ENCODE measurements around the gene ANTXR1.

Gene ANTXR1

DNA sequence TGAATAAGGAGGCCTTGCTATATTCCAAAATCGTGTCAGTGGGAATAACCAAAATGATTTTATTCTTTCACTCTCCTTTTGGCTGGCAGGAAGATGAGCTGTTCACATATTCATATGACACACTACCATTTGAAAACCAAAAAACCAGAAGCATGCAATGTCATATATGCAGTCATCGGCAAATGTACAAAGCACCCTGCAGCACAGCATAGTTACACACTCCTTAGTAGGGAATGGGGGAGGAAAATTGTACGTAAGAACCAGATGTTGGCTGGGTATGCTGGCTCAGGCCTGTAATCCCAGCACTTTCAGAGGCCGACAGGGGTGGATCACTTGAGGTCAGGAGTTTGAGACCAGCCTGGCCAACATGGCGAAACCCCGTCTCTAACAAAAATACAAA lies 197.4 kb downstream of the ANTXR1 start:
- Histone ChIP-seq H3K9me3 (ENCODE audit: low read length) (peaks cover 4% of the 10 kb centered on the region), H3K36me3 (ENCODE audit: insufficient read depth, low read length) (peaks cover 15% of the 10 kb centered on the region), H3K4me1 (ENCODE audit: insufficient read depth, low read length) (no peaks in the 10 kb centered on the region), H2AFZ (ENCODE audit: low read depth, low read length) (no peak overlapping the region), H3K4me3 (ENCODE audit: low read length) (no peak overlapping the region), H3K27me3 (ENCODE audit: insufficient read depth, low read length) (no peaks in the 10 kb centered on the region)

DNA sequence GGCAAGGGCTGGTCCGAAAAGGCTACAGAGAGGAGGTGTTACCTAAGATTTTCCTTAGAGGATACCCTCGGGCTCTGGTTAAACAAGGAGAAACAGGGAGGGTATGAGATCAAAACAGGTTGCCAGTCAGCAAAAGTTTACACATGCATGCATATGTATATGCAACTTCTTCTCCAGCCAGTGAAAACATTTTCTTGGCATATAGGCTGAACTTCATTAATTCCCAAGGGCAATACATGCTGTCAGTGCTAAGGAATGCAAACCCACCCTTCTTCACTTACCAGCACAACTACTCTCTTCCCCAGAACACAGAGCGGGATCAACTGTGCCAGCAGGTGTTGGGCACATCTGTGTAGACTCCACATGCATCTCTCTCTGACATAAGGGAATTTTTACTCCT lies 198.1 kb downstream of the ANTXR1 start:
- Histone ChIP-seq H3K4me3 (ENCODE audit: low read length) (no peak overlapping the region), H3K27me3 (ENCODE audit: insufficient read depth, low read length) (no peaks in the 10 kb centered on the region), H3K4me1 (ENCODE audit: insufficient read depth, low read length) (no peaks in the 10 kb centered on the region), H2AFZ (ENCODE audit: low read depth, low read length) (no peak overlapping the region), H3K36me3 (ENCODE audit: insufficient read depth, low read length) (peaks cover 18% of the 10 kb centered on the region), H3K9me3 (ENCODE audit: low read length) (peaks cover 3% of the 10 kb centered on the region)

DNA sequence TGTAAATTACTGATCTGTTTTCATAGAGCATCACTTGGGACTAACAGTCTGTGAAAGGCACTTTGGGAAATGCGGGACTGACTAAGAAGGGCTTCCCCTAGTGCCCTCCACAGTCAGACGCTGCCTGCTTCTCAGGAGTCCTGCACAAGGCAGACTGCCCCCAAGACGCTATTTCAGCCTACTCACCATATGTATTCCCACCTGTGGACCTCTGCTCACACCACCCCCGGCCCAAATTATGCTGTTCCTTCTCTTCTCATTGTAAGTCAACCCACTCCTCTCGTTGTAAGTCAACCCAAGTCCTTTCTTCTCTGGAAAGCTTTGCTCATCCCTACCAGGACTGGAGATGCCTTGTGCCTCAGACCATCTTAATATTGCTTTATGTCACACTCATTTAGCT lies 198.7 kb downstream of the ANTXR1 start:
- H3K27me3 ChIP-seq (ENCODE audit: insufficient read depth, low read length): no peaks in the 10 kb centered on the region
- H2AFZ ChIP-seq (ENCODE audit: low read depth, low read length): no peak overlapping the region
- H3K36me3 ChIP-seq (ENCODE audit: insufficient read depth, low read length): peaks cover 18% of the 10 kb centered on the region
- no peaks in the 10 kb centered on the region for H3K9me3 ChIP-seq (ENCODE audit: low read length)
- H3K4me3 ChIP-seq (ENCODE audit: low read length): no peak overlapping the region
- no peaks in the 10 kb centered on the region for H3K4me1 ChIP-seq (ENCODE audit: insufficient read depth, low read length)

DNA sequence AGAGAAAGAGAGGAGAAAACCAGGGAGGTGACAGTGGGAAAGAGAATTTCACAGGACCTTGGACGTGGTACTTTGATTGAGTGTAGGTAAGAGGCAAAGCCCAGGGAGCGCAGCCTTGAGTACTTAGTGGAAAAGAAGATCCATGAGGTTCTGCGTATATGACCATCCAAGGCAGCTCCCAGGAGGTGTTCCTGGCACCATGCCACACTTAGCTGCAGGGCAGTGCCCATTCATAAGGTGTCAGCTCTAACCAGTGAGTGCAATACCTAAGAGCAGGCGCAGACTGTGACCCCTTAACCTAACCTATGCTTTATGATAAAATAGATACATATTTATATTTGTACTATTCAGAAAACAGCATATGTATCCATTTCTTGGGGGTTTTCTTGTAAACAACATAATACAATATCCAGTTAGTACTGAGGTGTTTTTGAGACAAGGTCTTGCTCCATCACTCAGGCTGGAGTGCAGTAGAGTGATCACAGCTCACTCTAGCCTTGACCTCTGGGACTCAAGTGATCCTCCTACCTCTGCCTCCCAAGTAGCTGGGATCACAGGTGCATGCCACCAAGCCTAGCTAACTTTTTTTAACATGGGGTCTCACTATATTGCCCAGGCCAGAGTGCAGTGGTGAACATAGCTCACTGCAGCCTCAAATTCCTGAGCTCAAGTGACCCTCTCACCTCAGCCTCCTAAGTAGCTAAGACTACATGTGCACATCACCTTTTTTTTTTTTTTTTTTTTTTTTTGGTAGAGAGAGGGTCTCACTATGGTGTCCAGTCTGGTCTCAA lies 199.5 kb downstream of the ANTXR1 start:
- no peak overlapping the region for H2AFZ ChIP-seq (ENCODE audit: low read depth, low read length)
- H3K4me1 ChIP-seq (ENCODE audit: insufficient read depth, low read length): no peaks in the 10 kb centered on the region
- no peaks in the 10 kb centered on the region for H3K9me3 ChIP-seq (ENCODE audit: low read length)
- H3K4me3 ChIP-seq (ENCODE audit: low read length): no peak overlapping the region
- peaks cover 18% of the 10 kb centered on the region for H3K36me3 ChIP-seq (ENCODE audit: insufficient read depth, low read length)
- H3K27me3 ChIP-seq (ENCODE audit: insufficient read depth, low read length): no peaks in the 10 kb centered on the region

DNA sequence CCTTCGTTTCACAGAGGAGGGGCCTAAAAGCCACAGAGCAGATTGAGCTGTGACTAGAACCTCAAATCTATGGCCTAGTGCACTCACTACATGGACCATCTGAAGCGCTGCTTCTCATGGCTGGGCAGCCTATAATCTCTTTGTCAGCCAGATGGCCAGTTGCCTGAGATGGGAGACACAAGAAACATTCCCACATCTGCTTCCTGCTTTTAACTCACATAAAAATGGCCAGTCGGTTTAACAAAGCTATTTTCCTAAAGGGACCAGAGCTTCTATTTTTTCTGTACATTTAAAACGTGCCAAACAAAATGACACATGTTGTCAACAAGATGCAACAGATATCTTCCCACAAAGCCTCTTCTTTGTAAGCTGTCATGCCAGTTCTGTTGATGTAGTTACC lies 200.2 kb downstream of the ANTXR1 start:
- H2AFZ ChIP-seq (ENCODE audit: low read depth, low read length): no peak overlapping the region
- H3K36me3 ChIP-seq (ENCODE audit: insufficient read depth, low read length): peaks cover 18% of the 10 kb centered on the region
- no peak overlapping the region for H3K4me3 ChIP-seq (ENCODE audit: low read length)
- no peaks in the 10 kb centered on the region for H3K4me1 ChIP-seq (ENCODE audit: insufficient read depth, low read length)
- H3K9me3 ChIP-seq (ENCODE audit: low read length): no peaks in the 10 kb centered on the region
- no peaks in the 10 kb centered on the region for H3K27me3 ChIP-seq (ENCODE audit: insufficient read depth, low read length)

DNA sequence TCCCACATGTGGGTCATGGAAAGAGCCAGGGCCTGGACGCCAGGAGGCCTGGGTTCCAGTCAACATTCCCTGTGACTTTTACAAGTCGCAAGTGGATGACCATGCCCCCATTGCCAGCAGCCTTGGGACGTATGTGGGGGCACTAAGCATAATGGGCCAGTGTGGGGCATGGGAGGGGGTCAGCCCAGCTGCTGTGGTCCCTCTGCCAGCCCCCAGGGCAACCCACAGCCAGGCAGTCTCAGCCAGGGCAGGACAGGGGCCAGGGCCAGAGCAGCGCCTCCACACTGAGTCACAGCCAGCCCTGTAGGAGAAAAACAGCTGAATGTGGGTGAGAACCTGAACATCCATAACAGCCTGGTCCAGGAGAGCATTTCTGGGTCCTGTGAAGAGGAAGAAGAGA lies 200.8 kb downstream of the ANTXR1 start:
- Histone ChIP-seq H3K4me1 (ENCODE audit: insufficient read depth, low read length) (no peaks in the 10 kb centered on the region), H3K4me3 (ENCODE audit: low read length) (no peak overlapping the region), H3K36me3 (ENCODE audit: insufficient read depth, low read length) (peaks cover 18% of the 10 kb centered on the region), H3K9me3 (ENCODE audit: low read length) (no peaks in the 10 kb centered on the region), H2AFZ (ENCODE audit: low read depth, low read length) (no peak overlapping the region), H3K27me3 (ENCODE audit: insufficient read depth, low read length) (no peaks in the 10 kb centered on the region)

DNA sequence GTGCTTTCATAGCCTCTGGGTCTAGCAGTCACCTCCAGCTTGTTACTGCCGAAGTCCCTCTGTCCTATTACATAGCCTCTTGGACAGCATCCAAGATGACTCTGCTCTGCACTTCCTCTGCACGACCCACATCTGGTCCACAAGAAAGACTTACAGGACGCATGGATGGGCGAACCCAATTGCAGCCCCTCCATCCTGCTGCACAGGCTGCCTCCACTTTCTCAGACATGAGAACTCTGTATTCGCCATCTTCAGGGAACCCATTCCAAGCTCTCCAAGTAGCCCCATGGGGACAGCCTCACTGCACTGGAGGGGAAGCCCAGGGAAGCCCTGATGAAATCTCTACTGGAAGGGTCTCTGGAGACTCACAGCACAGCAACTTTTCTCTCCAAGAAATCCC lies 201.9 kb downstream of the ANTXR1 start:
- H3K4me3 ChIP-seq (ENCODE audit: low read length): no peak overlapping the region
- H3K4me1 ChIP-seq (ENCODE audit: insufficient read depth, low read length): no peaks in the 10 kb centered on the region
- no peak overlapping the region for H2AFZ ChIP-seq (ENCODE audit: low read depth, low read length)
- no peaks in the 10 kb centered on the region for H3K9me3 ChIP-seq (ENCODE audit: low read length)
- H3K36me3 ChIP-seq (ENCODE audit: insufficient read depth, low read length): peaks cover 18% of the 10 kb centered on the region
- H3K27me3 ChIP-seq (ENCODE audit: insufficient read depth, low read length): no peaks in the 10 kb centered on the region

DNA sequence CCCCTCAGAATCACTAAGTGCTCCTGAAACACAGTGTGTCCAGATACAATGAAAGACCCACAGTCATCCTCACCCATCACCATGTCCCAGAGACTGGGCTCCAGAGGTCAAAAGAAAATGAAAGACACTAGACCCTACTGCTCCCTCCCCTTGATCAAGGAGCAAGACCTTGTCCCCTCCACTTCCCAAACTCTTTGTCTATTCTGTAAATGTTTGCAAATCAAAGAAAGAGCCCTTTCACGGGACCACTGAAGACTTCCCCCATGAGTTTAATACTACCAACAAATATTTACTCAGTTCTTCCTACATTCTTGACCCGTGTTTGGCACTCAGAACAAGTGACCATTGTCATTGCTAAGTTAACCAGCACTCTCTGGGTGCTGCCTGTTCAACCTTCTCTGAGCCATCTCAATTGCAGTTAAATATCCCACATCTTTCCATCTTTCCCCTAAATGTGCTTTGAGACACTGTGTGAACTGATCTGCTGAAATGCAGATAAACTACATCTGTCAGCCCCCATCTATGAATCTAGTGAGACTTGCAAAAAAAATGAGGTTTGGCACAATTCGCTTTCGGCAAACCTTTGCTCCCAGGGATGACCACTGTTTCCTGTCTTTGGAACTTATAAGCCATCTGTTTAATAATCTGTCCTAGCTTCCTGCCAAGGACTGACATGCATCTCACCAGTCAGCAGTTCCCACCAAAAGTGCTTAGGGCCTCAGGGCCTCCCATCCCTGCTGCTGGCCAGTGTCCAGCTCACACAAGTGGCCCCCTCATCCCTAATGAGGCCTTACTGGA lies 203.8 kb downstream of the ANTXR1 start:
- no peaks in the 10 kb centered on the region for H3K4me1 ChIP-seq (ENCODE audit: insufficient read depth, low read length)
- no peak overlapping the region for H2AFZ ChIP-seq (ENCODE audit: low read depth, low read length)
- H3K27me3 ChIP-seq (ENCODE audit: insufficient read depth, low read length): no peaks in the 10 kb centered on the region
- H3K36me3 ChIP-seq (ENCODE audit: insufficient read depth, low read length): peaks cover 18% of the 10 kb centered on the region
- H3K9me3 ChIP-seq (ENCODE audit: low read length): no peaks in the 10 kb centered on the region
- no peak overlapping the region for H3K4me3 ChIP-seq (ENCODE audit: low read length)

DNA sequence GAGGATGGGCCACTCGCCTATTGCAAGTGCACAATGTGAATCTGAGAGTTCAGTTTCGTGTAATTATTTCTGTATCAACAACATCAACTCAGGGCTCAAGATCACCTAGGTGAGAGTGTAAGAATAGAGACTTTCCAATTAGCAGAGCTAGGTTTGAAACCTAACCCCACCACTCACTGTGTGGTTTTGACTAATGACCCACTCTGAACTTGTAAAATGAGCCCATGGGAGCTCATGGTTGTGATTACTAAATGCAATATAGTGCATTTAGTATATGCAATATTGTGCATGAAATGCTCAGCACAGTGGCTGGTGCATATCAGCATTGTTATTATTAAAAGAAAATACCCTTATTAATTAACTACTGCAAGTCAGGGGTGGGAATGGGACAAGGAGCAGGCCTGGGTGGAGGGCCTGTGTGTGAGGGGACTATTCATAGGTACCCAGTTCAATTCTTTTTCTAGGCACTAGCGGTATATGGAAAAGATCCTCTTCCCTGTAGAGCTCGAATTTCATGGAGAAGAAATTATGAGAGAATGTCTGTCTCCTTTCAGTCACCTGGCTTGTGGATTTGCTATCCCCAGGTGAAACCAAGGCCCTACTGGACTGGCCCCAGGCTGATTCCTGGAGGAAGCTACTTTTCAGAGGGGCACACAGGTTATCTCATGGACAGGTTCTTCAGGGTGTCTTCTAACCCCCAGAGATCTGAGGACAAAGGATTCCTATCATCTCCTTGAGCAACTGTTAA lies 204.5 kb downstream of the ANTXR1 start:
- H3K9me3 ChIP-seq (ENCODE audit: low read length): no peaks in the 10 kb centered on the region
- peaks cover 18% of the 10 kb centered on the region for H3K36me3 ChIP-seq (ENCODE audit: insufficient read depth, low read length)
- no peaks in the 10 kb centered on the region for H3K4me1 ChIP-seq (ENCODE audit: insufficient read depth, low read length)
- H3K4me3 ChIP-seq (ENCODE audit: low read length): no peak overlapping the region
- no peaks in the 10 kb centered on the region for H3K27me3 ChIP-seq (ENCODE audit: insufficient read depth, low read length)
- H2AFZ ChIP-seq (ENCODE audit: low read depth, low read length): no peak overlapping the region

DNA sequence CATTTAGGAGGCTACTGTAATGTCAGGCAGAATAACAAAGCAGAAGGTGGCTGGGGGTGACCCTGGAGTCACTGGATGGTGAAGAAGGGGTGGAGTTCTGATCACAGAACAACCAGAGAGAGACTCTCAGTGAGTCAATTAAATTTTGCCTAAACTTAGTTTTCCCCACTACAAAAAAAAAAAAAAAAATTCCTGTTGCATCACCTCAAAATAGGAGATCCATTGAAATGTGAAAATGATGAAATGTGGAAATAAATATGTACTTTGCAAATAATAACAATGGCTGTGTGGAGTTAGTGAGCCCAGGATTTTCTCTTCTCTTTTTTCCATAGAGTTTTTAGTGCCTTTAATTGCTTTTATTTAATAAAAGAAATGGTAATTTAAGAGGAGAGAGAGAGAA lies 208.5 kb downstream of the ANTXR1 start:
- no peaks in the 10 kb centered on the region for H3K4me1 ChIP-seq (ENCODE audit: insufficient read depth, low read length)
- H3K4me3 ChIP-seq (ENCODE audit: low read length): no peak overlapping the region
- H3K27me3 ChIP-seq (ENCODE audit: insufficient read depth, low read length): no peaks in the 10 kb centered on the region
- no peaks in the 10 kb centered on the region for H3K9me3 ChIP-seq (ENCODE audit: low read length)
- H3K36me3 ChIP-seq (ENCODE audit: insufficient read depth, low read length): no peaks in the 10 kb centered on the region
- H2AFZ ChIP-seq (ENCODE audit: low read depth, low read length): no peak overlapping the region

DNA sequence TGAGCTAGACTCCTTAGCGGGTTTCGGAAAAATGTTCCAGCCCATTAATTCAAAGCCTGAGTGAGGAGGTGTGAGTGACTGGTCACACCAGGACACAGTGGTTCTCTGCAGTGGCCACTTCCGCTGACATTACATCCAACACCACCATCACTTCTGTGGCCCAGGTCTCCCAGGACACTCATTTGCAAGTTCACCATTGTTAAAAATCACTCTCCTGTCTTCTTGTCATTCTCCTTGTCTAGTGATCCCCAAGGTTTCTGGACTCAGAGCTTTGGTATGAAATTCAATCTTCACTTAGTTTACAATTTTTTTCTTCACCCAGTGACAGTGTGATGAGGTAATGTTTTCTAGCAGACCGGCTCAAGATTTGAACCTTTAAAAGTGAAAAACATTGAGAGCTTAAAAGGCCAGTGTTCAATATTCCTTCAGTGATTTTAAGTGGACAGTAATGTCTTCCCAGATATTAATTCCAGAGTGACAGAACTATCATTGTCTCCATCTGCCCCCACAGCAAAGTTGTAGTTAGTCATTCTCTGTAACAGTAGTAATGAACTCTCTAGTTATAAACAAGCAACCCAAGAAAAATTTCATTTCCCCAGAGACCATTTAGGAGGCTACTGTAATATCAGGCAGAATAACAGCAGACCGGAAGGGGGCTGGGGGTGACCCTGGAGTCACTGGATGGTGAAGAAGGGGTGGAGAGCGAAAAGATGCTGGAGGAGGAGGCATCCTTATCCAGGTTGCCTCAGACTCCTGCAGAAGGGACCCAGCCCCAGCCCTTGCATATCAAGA lies 209.2 kb downstream of the ANTXR1 start:
- Histone ChIP-seq H3K27me3 (ENCODE audit: insufficient read depth, low read length) (no peaks in the 10 kb centered on the region), H3K36me3 (ENCODE audit: insufficient read depth, low read length) (no peaks in the 10 kb centered on the region), H3K4me1 (ENCODE audit: insufficient read depth, low read length) (no peaks in the 10 kb centered on the region), H2AFZ (ENCODE audit: low read depth, low read length) (no peak overlapping the region), H3K9me3 (ENCODE audit: low read length) (no peaks in the 10 kb centered on the region), H3K4me3 (ENCODE audit: low read length) (no peak overlapping the region)

DNA sequence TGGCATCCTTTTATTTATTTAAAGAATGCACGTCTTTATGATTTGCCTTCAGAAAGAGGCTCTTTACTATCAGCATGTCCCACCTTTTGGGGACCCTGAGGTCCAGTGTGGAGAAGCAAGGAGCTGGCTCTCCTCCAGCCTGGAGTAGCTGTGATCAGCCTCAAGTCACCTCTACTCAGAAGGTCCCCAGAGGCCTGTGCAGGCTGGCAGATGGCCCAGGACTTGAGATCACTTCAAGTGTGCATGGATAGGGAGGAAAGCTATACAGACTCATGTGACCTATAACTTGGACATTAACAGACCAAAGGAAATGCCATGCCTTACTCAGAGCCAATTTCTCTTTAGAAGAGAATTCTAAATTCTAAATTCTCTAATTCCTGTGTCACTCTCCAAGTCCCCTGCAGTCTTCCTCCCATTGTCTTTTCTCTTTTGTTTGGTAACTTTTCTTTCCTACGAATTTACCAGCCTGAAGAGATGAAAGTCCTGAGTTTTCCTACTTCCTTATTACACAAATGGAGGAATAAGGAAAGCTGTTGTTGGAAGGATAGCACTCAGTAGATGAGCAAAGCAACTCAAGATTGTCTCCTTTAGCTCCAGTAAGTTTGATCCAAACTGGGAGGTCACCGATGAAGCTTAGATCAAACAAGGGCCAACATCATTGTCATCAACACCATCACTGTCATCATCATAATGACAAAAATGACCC lies 210.1 kb downstream of the ANTXR1 start:
- Histone ChIP-seq H3K27me3 (ENCODE audit: insufficient read depth, low read length) (no peaks in the 10 kb centered on the region), H3K36me3 (ENCODE audit: insufficient read depth, low read length) (no peaks in the 10 kb centered on the region), H3K9me3 (ENCODE audit: low read length) (no peaks in the 10 kb centered on the region), H3K4me1 (ENCODE audit: insufficient read depth, low read length) (no peaks in the 10 kb centered on the region), H2AFZ (ENCODE audit: low read depth, low read length) (no peak overlapping the region), H3K4me3 (ENCODE audit: low read length) (no peak overlapping the region)
